Measurements from ENCODE around the gene PARL.
"Not testable (repeated sequence)": the region's sequence is repeated elsewhere in the genome, so short reads cannot be mapped to it uniquely, and the experiment has no call there.

Gene PARL

DNA sequence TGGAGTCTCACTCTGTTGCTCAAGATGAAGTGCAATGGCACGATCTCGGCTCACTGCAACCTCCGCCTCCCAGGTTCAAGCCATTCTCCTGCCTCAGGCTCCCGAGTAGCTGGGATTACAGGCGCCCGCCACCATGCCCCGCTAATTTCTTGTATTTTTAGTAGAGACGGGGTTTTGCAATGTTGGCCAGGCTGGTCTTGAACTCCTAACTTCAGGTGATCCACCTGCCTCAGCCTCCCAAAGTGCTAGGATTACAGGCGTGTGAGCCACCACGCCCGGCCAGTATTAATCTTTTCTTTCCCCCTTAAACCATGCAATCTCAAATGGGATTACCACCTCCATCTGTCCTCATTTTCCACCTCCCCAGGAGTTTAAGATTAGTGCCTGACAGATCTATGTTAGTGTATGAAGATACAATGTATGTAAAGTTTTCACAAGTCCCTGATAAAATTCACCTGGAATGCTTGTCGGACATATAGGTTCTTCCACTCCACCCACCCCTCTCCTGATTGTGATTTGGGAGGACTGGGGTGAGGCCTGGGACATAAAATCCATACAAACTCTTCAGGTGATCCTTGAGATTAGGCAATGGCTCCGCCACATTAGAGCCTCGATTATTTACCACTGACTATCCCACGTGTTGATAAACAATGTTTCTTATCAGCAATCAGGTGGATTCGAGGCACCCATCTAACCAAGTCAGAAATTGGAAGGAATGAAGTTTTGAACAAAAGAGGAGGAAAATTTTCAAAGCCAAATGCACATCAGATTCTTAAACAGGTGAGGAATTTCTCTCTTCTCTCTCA is 1.2 kb downstream of the PARL start:
- TF ChIP-seq, protein P1, sequence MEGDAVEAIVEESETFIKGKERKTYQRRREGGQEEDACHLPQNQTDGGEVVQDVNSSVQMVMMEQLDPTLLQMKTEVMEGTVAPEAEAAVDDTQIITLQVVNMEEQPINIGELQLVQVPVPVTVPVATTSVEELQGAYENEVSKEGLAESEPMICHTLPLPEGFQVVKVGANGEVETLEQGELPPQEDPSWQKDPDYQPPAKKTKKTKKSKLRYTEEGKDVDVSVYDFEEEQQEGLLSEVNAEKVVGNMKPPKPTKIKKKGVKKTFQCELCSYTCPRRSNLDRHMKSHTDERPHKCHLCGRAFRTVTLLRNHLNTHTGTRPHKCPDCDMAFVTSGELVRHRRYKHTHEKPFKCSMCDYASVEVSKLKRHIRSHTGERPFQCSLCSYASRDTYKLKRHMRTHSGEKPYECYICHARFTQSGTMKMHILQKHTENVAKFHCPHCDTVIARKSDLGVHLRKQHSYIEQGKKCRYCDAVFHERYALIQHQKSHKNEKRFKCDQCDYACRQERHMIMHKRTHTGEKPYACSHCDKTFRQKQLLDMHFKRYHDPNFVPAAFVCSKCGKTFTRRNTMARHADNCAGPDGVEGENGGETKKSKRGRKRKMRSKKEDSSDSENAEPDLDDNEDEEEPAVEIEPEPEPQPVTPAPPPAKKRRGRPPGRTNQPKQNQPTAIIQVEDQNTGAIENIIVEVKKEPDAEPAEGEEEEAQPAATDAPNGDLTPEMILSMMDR (IDR thresholded peaks at IDR 0.05; ENCODE audit: control insufficient read depth, insufficient read depth, low read depth, low read length, missing control alignments) = no peak
- no peak for DNase-seq (ENCODE audit: low read depth)
- H3K4me3 ChIP-seq (ENCODE audit: control insufficient read depth, low read depth, low read length) = peak overlapping the region; percentile 100

DNA sequence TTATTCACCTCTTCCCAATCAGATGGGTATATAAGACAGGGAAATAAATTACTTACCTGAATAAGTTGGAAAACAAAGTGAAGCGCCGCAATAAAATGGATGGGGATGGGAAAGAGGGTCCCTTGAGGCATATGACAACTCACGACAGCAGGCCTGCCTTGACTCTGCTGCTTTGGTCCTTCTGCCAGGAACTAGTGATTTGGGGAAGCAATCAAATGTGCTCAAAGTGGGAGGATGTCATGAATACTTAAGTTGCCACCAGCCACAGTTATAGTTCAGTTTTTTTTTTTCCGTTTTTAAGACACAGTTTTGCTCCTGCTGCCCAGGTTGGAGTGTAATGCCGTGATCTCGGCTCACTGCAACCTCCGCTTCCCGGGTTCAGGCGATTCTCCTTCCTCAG is 4.6 kb downstream of the PARL start:
- DNase-seq (ENCODE audit: low read depth) = no peak
- TF ChIP-seq, protein P1 (IDR thresholded peaks at IDR 0.05; ENCODE audit: control insufficient read depth, insufficient read depth, low read depth, low read length, missing control alignments) = no peak
- no peak overlapping the region for H3K4me3 ChIP-seq (ENCODE audit: control insufficient read depth, low read depth, low read length)

DNA sequence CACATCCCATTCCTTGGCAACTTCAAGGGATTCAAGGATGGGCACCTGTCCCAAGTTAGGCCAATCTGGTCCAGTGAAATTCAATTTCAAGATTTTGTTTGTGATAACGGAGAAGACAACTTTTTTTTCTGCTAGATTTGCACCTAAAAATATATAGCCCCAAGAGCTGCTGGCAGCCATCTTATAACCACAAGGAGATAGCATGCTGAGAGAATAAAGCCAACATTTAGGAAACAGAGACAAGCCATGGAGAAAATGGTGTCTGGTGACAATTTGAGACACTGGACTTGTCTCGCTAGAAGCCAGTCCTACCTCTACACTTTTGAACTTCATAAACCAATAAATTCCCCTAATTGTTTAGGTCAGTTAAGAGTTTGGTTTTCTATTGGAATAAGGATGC is 5.4 kb downstream of the PARL start:
- DNase-seq (ENCODE audit: low read depth) = no peak
- H3K4me3 ChIP-seq (ENCODE audit: control insufficient read depth, low read depth, low read length) = no peak overlapping the region
- TF ChIP-seq, protein P1 (IDR thresholded peaks at IDR 0.05; ENCODE audit: control insufficient read depth, insufficient read depth, low read depth, low read length, missing control alignments) = no peak

DNA sequence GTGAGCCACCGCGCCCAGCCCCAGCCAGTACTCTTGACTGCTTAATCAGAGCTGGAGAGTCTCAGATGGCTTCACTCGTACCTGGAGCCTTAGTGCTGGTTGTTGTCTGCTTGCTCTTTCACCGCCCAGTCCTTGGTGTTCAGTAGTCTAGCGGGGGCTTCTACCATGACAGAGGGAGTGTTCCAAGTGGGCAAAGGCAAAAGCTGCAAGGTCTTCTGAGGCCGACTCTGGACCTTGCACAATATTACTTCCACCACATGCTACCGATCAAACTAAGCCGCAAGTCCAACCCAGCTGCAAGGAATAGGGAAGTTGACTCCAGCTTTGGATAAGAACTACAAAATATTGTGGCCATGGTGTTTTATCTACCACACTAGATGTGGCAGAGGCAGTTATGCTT is 6.6 kb downstream of the PARL start:
- DNase-seq (ENCODE audit: low read depth) = no peak
- TF ChIP-seq, protein P1 (IDR thresholded peaks at IDR 0.05; ENCODE audit: control insufficient read depth, insufficient read depth, low read depth, low read length, missing control alignments) = no peak
- H3K4me3 ChIP-seq (ENCODE audit: control insufficient read depth, low read depth, low read length) = no peak overlapping the region

DNA sequence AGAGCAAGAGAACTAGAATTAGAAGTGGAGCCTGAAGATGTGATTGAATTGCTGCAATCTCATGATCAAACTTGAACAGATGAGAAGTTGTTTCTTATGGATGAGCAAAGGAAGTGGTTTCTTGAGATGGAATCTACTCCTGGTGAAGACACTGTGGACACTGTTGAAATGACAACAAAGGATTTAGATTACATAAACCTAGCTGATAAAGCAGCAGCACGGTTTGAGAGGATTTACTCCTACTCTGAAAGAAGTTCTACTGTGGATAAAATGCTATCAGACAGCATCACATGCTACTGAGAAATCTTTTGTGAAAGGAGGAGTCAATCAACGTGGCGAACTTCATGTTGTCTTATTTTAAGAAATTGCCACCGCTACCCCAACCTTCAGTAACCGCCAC is 7.5 kb downstream of the PARL start:
- DNase-seq (ENCODE audit: low read depth); H3K4me3 ChIP-seq (ENCODE audit: control insufficient read depth, low read depth, low read length): not testable (repeated sequence)

DNA sequence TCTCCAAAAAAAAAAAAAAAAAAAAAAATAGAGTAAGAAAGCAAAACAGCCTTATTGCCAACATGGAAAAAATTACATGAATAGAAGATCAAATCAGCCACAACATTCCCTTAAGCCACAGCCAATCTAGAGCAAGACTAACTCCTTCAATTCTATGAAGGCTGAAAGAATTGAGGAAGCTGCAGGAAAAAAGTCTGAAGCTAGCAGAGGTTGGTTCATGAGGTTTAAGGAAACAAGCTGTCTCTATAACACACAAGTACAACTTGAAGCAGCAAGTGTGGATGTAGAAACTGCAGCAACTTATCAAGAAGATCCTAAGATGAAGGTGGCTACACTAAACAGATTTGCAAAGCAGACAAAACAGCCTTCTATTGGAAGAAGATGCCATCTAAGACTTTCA is 9.3 kb downstream of the PARL start:
- no peak for DNase-seq (ENCODE audit: low read depth)
- no peak overlapping the region for H3K4me3 ChIP-seq (ENCODE audit: control insufficient read depth, low read depth, low read length)
- TF ChIP-seq, protein P1 (IDR thresholded peaks at IDR 0.05; ENCODE audit: control insufficient read depth, insufficient read depth, low read depth, low read length, missing control alignments) = no peak

DNA sequence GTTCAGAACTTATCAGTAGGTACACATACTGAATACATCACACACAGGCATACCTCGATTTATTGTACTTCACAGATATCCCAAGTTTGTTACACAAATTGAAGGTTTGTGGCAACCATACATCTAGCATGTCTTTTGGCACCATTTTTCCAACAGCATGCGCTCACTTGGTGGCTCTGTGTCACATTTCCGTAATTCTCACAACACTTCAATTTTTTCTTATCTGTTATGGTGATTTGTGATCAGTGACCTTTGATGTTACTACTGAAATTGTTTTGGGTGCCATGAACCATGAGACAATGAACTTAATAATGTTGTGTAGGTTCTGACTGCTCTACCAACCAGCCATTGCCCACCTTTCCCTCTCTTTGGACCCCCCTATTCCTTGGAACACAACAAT is 10.8 kb downstream of the PARL start:
- TF ChIP-seq, protein P1 (IDR thresholded peaks at IDR 0.05; ENCODE audit: control insufficient read depth, insufficient read depth, low read depth, low read length, missing control alignments) = no peak
- no peak for DNase-seq (ENCODE audit: low read depth)

More for the DNA sequence above, 10.8 kb downstream of the PARL start:
- H3K4me3 ChIP-seq (ENCODE audit: control insufficient read depth, low read depth, low read length) = no peak overlapping the region

Data from AG09309 (cell line).